GM12878 (cell line): Measurements from ENCODE around the gene STX4.

Experiments
- CHD2 ChIP-seq: IDR thresholded peaks from 2 replicates; pipeline ENCODE4 v1.6.1; 2011; ENCODE audit warnings: low read depth, low read length, improper control_type of control experiment, borderline replicate concordance
- JUND ChIP-seq: IDR thresholded peaks from 2 replicates; pipeline ENCODE4 v1.6.1; 2012; ENCODE audit warnings: low read depth, mild to moderate bottlenecking, low read length, improper control_type of control experiment, moderate library complexity
- RAD21 ChIP-seq: IDR thresholded peaks from 2 replicates; pipeline ENCODE4 v1.6.1; 2011; ENCODE audit warnings: mild to moderate bottlenecking, low read depth, low read length, moderate library complexity; ENCODE audit not compliant: insufficient read depth
- TAF1 ChIP-seq: IDR thresholded peaks from 2 replicates; pipeline ENCODE4 v1.6.1; 2011; ENCODE audit warnings: mild to moderate bottlenecking, low read depth, low read length, borderline replicate concordance

- TF ChIP-seq TAF1 = no peak
- no peak for TF ChIP-seq CHD2
- TF ChIP-seq JUND = no peak
- TF ChIP-seq RAD21 = no peak
Observed at GRCh38 chr16:31009120-31009519, 24.2 kb upstream of the STX4 start.
